Measurements from ENCODE around the gene CD37.

GRCh38 chr19:49359851-49360820 is 24.9 kb downstream of the CD37 start:
- no peak for TF ChIP-seq PATZ1 (CRISPR knock-in tag; IDR thresholded peaks at IDR 0.05; ENCODE audit: borderline replicate concordance)
- TF ChIP-seq ZFP30 (CRISPR knock-in tag; IDR thresholded peaks at IDR 0.05): no peak
- no peak for TF ChIP-seq BACH2 (CRISPR knock-in tag; IDR thresholded peaks at IDR 0.05; ENCODE audit: borderline replicate concordance)
- TF ChIP-seq CREB5 (CRISPR knock-in tag; IDR thresholded peaks at IDR 0.05; ENCODE audit: low read depth): no peak
- TF ChIP-seq ARNTL (CRISPR knock-in tag; IDR thresholded peaks at IDR 0.05; ENCODE audit: borderline replicate concordance, low read depth): no peak
- no peak for TF ChIP-seq ZC3H10 (CRISPR knock-in tag; IDR thresholded peaks at IDR 0.05)
- TF ChIP-seq ZNF8 (CRISPR knock-in tag; IDR thresholded peaks at IDR 0.05): no peak

Measured in SK-N-SH treated with all-trans-retinoic acid at 6 μM for 48 hours (cell line).